DMS53 treated with DMSO at 0.1 percent for 48 hours (cell line): Measurements from ENCODE around the gene IL33.
A peak's percentile ranks its signal among the peaks of the same experiment; 100 is the strongest.

Experiments
- DNase-seq: peaks from one replicate; lab custom pipeline; 2025; ENCODE audit not compliant: unreplicated experiment; lab: John Stamatoyannopoulos, UW

IL33 gene

DNA sequence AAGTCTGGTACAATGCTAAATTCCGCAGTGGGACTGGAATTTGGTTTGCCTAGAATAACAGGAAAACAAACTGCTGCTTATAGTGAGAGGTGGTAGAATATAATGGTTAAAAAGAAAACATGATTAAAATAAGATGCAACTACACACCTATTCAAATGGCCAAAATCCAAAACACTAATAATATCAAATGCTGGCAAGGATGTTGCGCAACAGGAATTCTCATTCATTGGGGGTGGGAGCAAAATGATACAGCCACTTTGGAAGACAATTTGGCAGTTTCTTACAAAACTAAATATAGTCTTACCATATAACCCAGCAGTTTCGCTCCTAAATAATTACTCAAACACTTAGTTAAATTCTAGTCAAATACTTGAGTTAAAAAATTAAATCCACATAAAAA is 61.8 kb downstream of the IL33 start:
- no peak for DNase-seq

DNA sequence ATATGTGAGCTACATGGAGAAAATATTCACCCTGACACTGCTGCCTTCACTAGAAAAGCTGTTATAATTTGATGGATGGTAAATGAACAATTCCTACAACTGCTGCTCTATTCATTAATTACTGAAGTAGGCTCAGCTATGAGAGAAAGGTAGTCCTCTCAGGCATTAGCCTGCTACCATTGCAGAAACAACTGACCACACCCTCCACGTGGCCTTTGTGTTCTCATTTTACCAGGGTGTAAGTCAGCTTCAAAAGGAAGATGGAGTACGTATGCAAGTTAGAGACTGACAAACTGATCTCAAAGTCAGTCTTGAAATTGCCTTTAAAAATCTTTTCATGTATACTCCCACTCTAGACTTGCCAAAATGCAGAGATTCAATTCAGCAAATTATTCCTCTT is 86.3 kb downstream of the IL33 start:
- no peak for DNase-seq

GRCh38 chr9:6302417-6302816 is 86.8 kb downstream of the IL33 start:
- DNase-seq, result peak; percentile 47

DNA sequence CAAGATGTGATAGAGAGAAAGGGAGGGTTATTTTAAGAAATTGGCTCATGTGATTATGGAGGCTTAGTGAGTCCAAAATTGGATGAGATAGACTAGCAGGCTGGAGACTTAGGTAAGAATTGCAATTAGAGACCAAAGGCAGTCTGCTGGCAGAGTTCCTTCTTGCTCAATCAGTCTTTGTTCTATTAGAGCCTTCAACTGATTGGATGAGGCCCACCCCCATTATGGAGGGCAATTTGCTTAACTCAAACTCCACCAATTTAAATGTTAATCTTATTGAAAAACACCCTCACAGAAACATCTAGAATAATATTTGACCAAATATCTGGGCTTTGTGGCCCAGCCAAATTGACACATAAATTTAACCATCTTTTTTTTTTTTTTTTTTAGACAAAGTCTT is 88.6 kb downstream of the IL33 start:
- no peak for DNase-seq

- DNase-seq, result peak; percentile 55
These were observed 90.5 kb downstream of the IL33 start for GRCh38 chr9:6305954-6306563.
